Kidney tubule cell (primary cell): ENCODE measurements around the gene SLC16A12.
"Not testable (repeated sequence)": the region's sequence is repeated elsewhere in the genome, so short reads cannot be mapped to it uniquely, and the experiment has no call there.

Experiments used
- DNase-seq: peaks from one replicate; pipeline ENCODE4 v3.0.0-alpha.2; 2018; ENCODE audit warnings: low spot score

The SLC16A12 gene

GRCh38 chr10:89469517-89469916, 65.9 kb downstream of the SLC16A12 start:
- DNase-seq: peak; percentile 30

DNA sequence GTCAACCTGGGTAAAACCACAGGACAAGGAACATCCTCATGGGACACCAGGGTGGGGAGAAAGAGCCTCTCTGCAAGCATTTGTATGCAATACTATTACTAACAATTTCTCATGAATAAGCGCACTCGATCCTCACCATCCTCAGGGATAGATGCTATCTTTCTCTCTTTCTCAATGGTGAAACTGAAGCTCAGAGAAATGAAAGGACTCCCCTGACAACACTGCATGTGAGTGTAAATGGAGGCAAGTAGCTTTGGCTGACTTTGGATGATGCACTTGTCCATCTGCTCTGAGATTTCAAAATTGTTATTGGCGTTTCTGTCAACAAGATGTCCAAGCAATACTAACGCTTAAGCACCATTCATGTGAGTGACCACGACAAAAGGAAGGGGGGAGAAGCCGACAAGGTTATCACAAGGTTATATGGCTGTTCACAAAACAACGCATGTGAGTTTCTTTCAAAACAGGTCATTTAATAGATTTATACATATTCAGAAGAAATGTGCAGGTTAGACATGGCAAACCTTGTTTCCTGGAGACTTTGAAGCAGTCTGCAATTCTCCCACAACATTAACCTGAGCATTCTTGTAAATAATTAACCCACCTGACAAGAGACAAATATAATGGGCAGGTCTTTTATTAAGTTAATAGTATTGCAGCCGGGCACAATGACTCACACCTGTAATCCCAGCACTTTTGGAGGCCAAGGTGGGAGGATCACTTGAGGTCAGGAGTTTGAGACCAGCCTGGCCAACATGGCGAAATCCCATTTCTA, 67.0 kb downstream of the SLC16A12 start:
- DNase-seq: peak; percentile 78

DNA sequence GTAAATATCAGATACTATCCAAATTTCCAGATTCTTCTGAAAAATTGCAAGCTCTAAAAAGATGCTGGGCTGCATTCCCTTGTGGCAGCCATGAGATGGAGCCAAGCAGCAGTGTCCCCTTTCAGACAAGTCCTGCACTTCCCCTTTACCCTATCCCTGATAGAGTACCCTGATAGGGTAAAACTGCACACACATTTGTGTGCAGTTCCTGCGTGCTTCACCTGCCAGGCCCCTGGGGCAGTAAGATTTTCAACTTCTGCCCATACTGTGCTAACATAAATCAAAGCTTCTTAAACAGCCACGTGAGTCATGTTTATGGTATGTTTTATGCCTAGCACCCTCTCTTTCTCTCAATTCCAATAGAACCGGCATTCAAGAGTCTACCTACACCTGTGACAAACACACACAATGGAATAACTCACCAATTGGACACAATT, 68.8 kb downstream of the SLC16A12 start:
- DNase-seq: peak; percentile 70

DNA sequence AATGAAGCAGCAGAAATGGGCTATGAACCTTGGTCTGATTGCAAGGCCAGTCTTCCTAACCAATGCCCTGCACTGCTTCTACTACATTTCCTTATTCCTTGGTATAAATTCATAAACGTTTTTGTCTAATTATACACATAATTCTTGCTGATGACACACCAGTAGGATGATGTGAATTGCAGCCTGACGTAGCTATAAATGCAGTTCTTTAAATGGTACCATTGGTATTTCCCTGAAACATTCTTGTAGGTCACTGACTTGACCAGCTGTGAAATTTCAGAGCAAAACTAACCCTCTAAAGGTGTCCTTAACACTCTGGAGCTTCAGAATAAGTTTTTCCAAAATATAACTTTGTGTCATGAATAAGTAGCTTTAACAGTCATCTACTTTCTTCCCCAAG, 70.2 kb downstream of the SLC16A12 start:
- DNase-seq: no peak

DNA sequence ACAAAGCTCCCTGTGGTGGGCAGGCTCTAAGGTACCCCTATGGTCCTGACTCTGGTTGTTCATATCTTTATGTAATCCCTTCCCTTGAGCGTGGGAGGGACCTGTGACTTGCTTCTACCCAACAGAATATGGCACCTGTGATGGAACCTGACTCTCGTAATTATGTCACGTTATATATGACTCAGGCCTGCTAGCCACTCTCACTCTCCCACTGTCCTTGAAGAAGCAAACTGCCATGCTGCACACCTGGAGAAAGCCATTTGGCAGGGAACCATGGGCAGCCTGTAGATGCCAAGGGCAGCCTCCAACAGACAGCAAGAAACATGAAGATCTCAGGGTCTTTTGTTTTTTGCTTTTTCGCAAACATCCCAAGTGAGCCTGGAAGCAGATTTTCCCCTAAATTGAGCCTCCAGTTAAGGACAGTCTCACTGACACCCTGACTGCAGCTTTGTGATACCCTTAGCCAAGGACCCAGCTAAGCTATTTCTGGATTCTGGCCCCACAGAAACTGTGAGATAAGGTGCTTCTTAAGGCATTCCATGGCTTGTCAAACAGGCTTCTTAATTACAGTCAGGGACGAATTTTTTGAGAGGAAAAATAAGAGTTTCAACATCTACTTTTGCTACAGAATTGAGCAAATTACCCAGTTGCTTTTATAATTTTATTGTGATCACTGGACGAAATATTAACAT, 71.4 kb downstream of the SLC16A12 start:
- no peak for DNase-seq

DNA sequence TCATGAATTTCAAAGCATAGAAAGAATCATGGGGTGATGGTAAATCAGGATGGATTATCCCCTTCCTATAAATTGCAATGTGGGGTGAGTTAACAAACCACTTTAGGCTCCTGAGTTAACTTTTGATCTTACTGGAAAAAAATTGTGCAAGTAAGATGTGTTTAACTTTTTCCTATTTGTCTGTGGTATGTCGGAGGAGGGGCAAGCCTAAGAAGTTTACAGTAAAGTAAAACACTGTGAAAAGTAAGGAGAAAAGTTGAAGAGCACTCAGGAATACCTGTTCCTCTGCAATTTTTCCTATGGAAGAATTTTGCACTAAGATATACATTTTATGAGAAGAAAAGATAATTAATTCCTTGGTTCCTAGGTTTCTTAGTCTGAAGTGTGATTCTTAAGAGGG, 76.6 kb downstream of the SLC16A12 start:
- DNase-seq: no peak

DNA sequence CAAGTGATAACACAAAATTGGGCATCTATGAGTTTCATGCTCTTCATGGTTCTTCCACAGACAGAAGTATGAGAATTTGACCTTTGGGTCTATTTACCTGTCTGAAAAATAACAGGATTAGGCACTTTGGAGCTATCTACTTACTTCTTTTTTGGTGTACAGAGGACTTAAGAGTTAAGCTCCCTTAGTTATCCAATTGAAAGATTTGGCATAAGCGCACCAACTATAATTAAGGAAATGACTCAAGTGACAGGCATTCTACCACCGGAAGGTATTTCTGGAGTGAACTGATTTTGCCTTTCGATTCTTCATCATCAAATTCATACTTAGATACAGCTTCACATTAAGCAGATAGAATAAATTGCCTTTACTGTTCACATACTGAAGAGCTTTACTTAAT, 77.1 kb downstream of the SLC16A12 start:
- DNase-seq: peak; percentile 70

DNA sequence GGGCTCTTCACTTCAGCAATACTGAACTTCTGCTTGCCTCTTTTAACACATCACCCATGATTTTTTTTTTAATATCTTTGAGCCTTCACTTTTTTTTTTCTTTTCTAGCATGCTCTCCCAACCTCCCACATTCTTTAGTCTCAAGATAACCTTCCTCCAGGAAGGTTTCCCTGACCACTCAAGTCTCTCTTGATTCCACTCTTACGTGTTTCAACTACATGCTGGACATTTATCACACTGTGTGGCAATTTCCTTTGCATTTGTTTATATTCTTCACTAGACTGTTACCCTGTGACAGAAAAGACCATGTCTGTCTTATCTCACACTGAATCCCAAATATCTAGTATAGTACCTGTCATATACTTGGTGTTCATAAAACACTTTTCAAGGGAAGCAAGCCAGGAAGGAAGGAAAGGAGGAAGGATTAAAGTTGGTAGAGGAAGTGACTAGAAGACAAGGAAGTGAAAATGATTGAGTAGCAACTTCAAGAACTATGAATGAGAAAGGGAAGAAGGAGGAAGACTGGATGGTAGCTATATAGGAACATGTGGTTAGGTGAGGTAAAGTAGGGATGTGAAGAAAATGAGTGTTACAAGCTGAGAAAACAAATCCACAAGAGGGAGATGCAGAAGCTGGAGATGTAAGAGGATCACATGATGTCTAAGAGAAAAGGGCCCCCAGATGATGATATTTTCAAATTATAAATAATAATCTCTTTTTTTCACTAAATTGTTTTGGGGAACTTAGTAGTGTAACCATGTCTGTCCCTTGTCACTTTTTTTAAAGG, 80.6 kb downstream of the SLC16A12 start:
- DNase-seq: no peak

DNA sequence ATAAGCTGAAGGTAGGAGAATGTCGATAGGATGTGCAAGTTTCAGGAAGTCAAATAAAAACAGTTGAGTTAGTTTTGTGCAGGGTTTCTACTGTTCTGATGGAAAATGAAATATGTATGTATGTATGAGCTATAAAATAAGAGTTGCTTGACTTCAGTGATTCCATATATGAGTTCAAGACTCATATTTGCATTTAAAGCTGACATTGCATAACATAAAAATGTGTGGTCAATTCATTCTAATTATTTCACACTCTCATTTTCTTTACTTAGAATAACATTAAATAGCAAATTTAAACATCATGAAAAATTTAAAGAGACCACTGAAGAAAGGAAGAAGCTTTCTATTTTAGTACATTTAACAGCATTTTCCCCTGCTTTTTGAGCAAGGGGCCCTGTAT, 83.2 kb downstream of the SLC16A12 start:
- no peak for DNase-seq

DNA sequence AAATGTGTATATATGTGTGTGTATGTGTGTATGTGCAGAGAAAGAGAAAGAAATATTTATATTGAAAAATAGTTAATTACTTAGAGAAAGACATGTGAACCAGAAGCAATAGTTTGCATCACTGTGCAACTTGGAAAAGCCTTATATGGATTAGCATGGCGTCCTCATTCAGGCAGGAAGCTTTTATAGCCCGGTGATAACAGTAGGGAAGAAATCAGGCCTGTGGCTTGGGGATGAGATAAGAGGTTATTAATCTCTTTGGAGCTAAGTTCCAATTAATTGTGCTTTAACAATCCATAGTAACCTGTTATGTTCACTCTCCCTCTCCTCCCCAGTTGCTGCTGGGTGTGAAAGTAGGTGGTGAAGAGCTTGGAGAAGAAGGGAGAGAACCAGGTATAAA, 84.5 kb downstream of the SLC16A12 start:
- no peak for DNase-seq

GRCh38 chr10:89444819-89445218, 90.6 kb downstream of the SLC16A12 start:
- DNase-seq: not testable (repeated sequence)

- no peak for DNase-seq
Measured at GRCh38 chr10:89442289-89442688, 93.1 kb downstream of the SLC16A12 start.

DNA sequence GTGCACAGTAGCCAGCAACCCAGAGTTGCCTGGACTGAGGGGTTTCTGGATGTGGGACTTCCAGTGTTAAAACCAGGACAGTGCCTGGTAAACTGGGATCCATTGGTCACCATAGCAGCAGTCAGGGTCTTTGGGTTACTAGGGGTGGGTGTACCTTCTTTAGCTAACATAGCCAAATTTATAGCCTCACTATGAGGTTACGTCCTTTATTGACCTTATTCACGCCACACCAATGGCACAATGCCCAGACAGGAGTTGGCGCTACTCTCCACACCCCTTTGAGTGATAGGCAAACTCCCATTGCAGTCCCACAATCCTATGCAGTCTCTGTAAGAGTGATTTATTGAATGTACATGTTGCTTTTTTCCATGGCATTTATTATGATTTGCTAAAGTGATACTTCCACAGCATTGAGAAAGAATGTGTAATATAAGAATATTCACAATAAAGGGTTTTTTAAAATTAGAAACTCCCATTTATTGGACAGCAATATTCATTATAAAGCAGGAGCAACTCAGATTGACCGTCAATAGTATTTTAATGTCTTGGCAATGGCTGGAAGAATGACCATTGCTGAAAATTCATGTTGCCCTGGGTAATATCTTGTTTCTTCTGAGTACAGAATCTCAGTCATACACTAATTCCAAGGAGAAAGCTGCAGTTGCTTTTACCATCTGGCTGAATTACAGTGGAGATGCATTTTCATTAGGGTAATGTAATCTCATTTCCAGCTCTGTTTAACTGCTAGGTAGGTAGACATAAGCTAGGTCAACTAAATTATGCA, 95.0 kb downstream of the SLC16A12 start:
- DNase-seq: no peak

GRCh38 chr10:89438525-89438924, 96.9 kb downstream of the SLC16A12 start:
- no peak for DNase-seq

GRCh38 chr10:89431977-89432376, 103.4 kb downstream of the SLC16A12 start:
- peak; percentile 95 for DNase-seq

- no peak for DNase-seq
Measured at GRCh38 chr10:89428877-89429276, 106.5 kb downstream of the SLC16A12 start.

GRCh38 chr10:89427629-89428028, 107.8 kb downstream of the SLC16A12 start:
- peak; percentile 70 for DNase-seq

GRCh38 chr10:89426230-89426868, 109.0 kb downstream of the SLC16A12 start:
- DNase-seq: peak; percentile 75

DNA sequence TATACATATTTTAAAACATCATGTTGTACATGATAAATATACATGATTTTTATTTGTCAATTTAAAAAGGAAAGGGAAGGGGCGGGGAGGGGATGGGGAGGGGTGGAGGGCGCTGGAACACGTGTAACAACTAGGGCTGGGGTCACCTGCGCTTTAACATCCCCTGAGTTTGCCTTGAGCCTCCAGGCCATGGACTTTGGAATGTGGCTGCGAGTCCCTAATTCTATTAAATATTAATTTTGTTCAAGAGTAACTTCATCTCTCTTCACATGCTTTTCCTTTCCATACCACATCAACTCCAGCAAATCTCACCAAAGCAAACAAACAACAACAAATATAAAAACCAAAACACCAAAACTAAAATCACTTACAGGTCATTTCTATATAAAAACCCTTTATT, 110.4 kb downstream of the SLC16A12 start:
- DNase-seq: peak; percentile 25

- no peak for DNase-seq
Measured at GRCh38 chr10:89421018-89421476, 114.3 kb downstream of the SLC16A12 start.

DNA sequence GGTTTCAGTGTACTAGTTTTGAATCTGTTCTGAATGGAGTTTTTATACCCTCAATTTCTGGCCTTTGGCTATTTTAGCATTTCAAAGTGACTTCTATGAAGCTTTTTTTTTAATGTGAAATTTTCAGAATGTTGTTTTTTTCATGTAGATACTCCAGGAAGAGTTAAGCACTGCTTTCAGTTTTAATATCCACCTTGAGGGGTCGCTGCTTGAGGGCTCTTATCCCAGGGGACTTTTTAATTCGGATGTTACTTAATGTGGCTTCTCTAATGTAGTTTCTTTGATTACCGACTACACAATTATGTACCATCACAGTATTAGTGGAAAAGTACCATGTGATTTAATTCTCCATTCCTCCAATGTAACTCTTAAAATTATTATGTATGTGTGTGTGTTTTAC, 115.8 kb downstream of the SLC16A12 start:
- DNase-seq: peak; percentile 16
